ENCODE data around the gene SAMD4A. TPM values are rescaled to one million over a fixed set of nuclear protein-coding genes. Genes with fewer than 3 reads are reported as not detected.

Gene SAMD4A
- total and polyA plus RNA-seq, 4 donors: 17.5 to 31.6 (median 24.5) TPM

- Histone ChIP-seq H3K36me3 (ENCODE audit: control insufficient read depth, insufficient read depth, low read length) (peaks cover 14% of the 10 kb centered on the region), H3K4me1 (ENCODE audit: control insufficient read depth, insufficient read depth, low read length) (peaks cover 39% of the 10 kb centered on the region), H3K4me3 (ENCODE audit: low read depth, low read length) (no peak overlapping the region), H3K27ac (ENCODE audit: low read depth, low read length) (no peak overlapping the region), H3K27me3 (ENCODE audit: control insufficient read depth, insufficient read depth, low read length) (no peaks in the 10 kb centered on the region), H3K9me3 (ENCODE audit: control insufficient read depth, insufficient read depth, low read length) (no peaks in the 10 kb centered on the region)
- 80% methylated on average over 12 of the region's 14 CpGs for WGBS (ENCODE audit: insufficient coverage)
- DNase-seq (ENCODE audit: low read depth in 4 of 6, low spot score in 6 of 6): no peak
These were observed 216.1 kb downstream of the SAMD4A start for GRCh38 chr14:54782751-54783659.

GRCh38 chr14:54783660-54784015, 216.7 kb downstream of the SAMD4A start:
- Histone ChIP-seq H3K4me3 (ENCODE audit: low read depth, low read length) (no peak overlapping the region), H3K27me3 (ENCODE audit: control insufficient read depth, insufficient read depth, low read length) (no peaks in the 10 kb centered on the region), H3K9me3 (ENCODE audit: control insufficient read depth, insufficient read depth, low read length) (no peaks in the 10 kb centered on the region), H3K4me1 (ENCODE audit: control insufficient read depth, insufficient read depth, low read length) (peaks cover 39% of the 10 kb centered on the region), H3K27ac (ENCODE audit: low read depth, low read length) (no peak overlapping the region), H3K36me3 (ENCODE audit: control insufficient read depth, insufficient read depth, low read length) (peaks cover 17% of the 10 kb centered on the region)
- 97% methylated on average over 5 of the region's 5 CpGs for WGBS (ENCODE audit: insufficient coverage)
- DNase-seq (ENCODE audit: low read depth in 4 of 6, low spot score in 6 of 6): no peak

DNA sequence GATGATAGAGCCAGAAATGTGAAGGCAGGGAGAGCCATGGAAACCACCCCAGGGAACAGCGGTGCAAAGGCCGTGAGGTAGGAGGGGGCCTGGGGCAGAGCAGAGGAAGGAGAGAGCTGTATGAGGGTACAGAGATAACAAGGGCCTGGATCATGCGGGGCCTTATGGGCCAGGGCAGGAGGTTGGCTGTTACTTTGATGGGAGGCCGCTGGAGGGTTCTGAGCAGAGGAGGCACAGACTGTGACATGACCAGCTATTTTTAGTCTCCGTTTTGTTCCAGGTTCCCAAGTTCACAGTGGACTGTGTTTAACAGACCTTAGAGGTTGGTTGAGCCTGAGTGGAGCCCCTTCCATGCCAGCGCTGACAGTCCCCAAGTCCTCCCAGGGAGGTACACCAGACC, 217.1 kb downstream of the SAMD4A start:
- peaks cover 39% of the 10 kb centered on the region for H3K4me1 ChIP-seq (ENCODE audit: control insufficient read depth, insufficient read depth, low read length)
- H3K36me3 ChIP-seq (ENCODE audit: control insufficient read depth, insufficient read depth, low read length): peaks cover 19% of the 10 kb centered on the region
- 91% methylated on average over 6 of the region's 6 CpGs for WGBS (ENCODE audit: insufficient coverage)
- no peaks in the 10 kb centered on the region for H3K9me3 ChIP-seq (ENCODE audit: control insufficient read depth, insufficient read depth, low read length)
- no peak overlapping the region for H3K4me3 ChIP-seq (ENCODE audit: low read depth, low read length)
- DNase-seq (ENCODE audit: low read depth in 4 of 6, low spot score in 6 of 6): no peak
- H3K27ac ChIP-seq (ENCODE audit: low read depth, low read length): no peak overlapping the region
- H3K27me3 ChIP-seq (ENCODE audit: control insufficient read depth, insufficient read depth, low read length): no peaks in the 10 kb centered on the region

- no peak for DNase-seq (ENCODE audit: low read depth in 4 of 6, low spot score in 6 of 6)
- Histone ChIP-seq H3K27ac (ENCODE audit: low read depth, low read length) (peak overlapping the region; percentile 33), H3K4me3 (ENCODE audit: low read depth, low read length) (no peak overlapping the region), H3K4me1 (ENCODE audit: control insufficient read depth, insufficient read depth, low read length) (peaks cover 39% of the 10 kb centered on the region), H3K27me3 (ENCODE audit: control insufficient read depth, insufficient read depth, low read length) (no peaks in the 10 kb centered on the region), H3K9me3 (ENCODE audit: control insufficient read depth, insufficient read depth, low read length) (no peaks in the 10 kb centered on the region), H3K36me3 (ENCODE audit: control insufficient read depth, insufficient read depth, low read length) (peaks cover 19% of the 10 kb centered on the region)
- WGBS (ENCODE audit: insufficient coverage): 71% methylated on average over 4 of the region's 4 CpGs
These were observed 217.7 kb downstream of the SAMD4A start for GRCh38 chr14:54784657-54785056.

DNA sequence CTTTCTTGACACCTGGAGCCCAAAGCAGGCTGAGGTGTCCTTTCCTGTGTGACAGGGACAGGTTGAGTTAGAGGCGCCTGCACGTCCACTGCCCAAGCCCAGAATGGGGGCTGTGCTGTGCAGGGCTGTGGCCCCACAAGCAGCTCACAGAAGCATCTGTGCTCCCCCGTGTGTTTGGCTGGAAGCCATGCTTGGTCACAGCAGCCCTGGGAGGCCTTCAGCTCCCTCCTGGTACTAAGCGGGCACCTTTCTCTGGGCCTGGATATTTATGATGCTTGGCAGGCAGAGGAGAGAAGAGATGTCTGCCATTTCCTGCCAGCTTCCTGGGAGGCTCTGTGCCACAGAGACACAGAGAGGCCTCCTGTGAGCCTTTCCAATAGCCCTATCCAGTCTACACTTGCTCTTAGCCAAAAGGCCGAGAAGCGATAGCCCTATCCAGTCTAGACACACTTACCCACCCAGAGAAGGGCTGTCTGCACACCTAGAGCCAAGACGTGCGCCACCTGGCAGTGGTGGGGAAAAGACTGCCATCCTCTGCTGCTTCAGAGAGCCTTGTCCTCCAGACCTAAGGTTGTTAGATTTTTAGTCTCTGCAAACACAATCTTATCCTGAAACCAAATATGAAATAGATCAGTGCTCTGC, 218.3 kb downstream of the SAMD4A start:
- Histone ChIP-seq H3K27me3 (ENCODE audit: control insufficient read depth, insufficient read depth, low read length) (no peaks in the 10 kb centered on the region), H3K27ac (ENCODE audit: low read depth, low read length) (peak overlapping the region; percentile 49), H3K4me1 (ENCODE audit: control insufficient read depth, insufficient read depth, low read length) (peaks cover 39% of the 10 kb centered on the region), H3K9me3 (ENCODE audit: control insufficient read depth, insufficient read depth, low read length) (no peaks in the 10 kb centered on the region), H3K36me3 (ENCODE audit: control insufficient read depth, insufficient read depth, low read length) (peaks cover 24% of the 10 kb centered on the region), H3K4me3 (ENCODE audit: low read depth, low read length) (no peak overlapping the region)
- WGBS (ENCODE audit: insufficient coverage): 50% methylated on average over 5 of the region's 8 CpGs
- peak in 2 of 6 donors; percentile 69 to 79 for DNase-seq (ENCODE audit: low read depth in 4 of 6, low spot score in 6 of 6)

DNA sequence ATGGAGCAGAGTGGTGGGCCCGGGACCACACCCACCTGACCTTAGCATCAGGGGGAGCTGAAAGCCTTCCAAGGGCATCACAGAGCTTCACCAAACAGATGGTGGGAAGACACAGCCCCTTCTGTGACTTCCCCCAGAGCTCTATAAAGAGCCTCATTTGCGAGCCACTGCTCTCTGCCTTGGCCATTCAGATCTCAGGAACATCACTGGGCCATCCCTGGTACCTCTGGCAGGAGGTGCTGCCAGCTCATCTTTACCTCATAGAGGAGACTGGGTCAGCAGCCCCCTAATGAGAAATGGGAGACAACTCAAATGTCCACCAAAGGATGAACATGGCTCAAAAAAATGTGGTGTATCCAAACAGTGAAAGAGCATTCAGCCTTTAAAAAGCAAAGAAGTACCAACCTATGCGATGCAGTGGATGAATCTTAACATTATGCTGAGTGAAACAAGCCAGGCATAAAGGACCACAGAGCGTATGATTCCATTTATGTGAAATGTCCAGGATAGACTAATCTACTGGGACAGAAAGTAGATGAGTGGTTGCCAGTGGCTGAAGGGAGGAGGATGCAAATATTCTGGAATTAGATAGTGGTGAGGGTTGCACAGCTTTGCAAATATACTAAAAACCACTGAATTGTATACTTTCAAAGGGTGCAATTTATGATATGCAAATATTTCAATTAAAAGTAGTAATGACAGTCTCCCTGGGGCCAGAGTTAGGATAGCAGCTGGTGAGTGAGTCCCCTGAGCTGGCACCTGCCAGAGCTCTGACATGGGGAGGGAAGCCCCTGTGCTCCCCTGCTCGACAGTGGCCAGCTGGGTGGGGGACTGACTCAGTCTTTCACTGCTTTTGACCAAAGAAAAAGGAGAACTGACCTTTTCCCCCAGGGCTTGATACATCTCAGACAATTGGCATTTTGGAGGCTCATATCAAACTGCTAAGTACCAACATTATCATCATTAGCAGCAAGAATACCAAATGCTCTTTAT, 219.1 kb downstream of the SAMD4A start:
- Histone ChIP-seq H3K4me3 (ENCODE audit: low read depth, low read length) (no peak overlapping the region), H3K4me1 (ENCODE audit: control insufficient read depth, insufficient read depth, low read length) (peaks cover 39% of the 10 kb centered on the region), H3K36me3 (ENCODE audit: control insufficient read depth, insufficient read depth, low read length) (peaks cover 26% of the 10 kb centered on the region), H3K27ac (ENCODE audit: low read depth, low read length) (peak overlapping the region; percentile 49), H3K9me3 (ENCODE audit: control insufficient read depth, insufficient read depth, low read length) (no peaks in the 10 kb centered on the region), H3K27me3 (ENCODE audit: control insufficient read depth, insufficient read depth, low read length) (no peaks in the 10 kb centered on the region)
- DNase-seq (ENCODE audit: low read depth in 4 of 6, low spot score in 6 of 6): no peak
- WGBS (ENCODE audit: insufficient coverage): 63% methylated on average over 5 of the region's 5 CpGs

DNA sequence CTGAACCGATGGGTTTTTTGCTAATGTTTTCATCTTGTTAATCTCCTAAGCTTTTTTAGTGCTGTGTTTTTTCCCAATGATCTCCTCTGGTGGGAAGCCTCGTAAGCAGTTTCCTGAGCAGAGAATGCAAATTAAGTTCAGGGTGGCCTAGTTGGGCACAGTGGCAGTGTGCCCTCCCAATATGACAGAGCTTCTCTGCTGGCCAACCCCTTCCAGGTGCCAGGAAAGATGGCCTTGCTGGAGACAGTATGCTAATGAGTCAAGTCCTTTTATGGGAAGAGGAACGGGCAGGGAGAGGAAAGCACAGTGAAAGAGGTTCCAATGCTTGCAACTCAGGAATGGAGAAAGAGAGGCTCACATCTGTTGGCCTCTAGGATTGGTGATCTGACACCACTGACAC, 219.9 kb downstream of the SAMD4A start:
- H3K27ac ChIP-seq (ENCODE audit: low read depth, low read length): no peak overlapping the region
- H3K9me3 ChIP-seq (ENCODE audit: control insufficient read depth, insufficient read depth, low read length): no peaks in the 10 kb centered on the region
- H3K4me1 ChIP-seq (ENCODE audit: control insufficient read depth, insufficient read depth, low read length): peaks cover 39% of the 10 kb centered on the region
- DNase-seq (ENCODE audit: low read depth in 4 of 6, low spot score in 6 of 6): peak in 2 of 6 donors; percentile 38 to 57
- H3K36me3 ChIP-seq (ENCODE audit: control insufficient read depth, insufficient read depth, low read length): peaks cover 26% of the 10 kb centered on the region
- H3K4me3 ChIP-seq (ENCODE audit: low read depth, low read length): no peak overlapping the region
- H3K27me3 ChIP-seq (ENCODE audit: control insufficient read depth, insufficient read depth, low read length): no peaks in the 10 kb centered on the region
- WGBS (ENCODE audit: insufficient coverage): 21% methylated on average over 2 of the region's 3 CpGs

- no peak for DNase-seq (ENCODE audit: low read depth in 4 of 6, low spot score in 6 of 6)
- no peaks in the 10 kb centered on the region for H3K27me3 ChIP-seq (ENCODE audit: control insufficient read depth, insufficient read depth, low read length)
- H3K4me3 ChIP-seq (ENCODE audit: low read depth, low read length): no peak overlapping the region
- H3K4me1 ChIP-seq (ENCODE audit: control insufficient read depth, insufficient read depth, low read length): peaks cover 42% of the 10 kb centered on the region
- 60% methylated on average over 1 of the region's 1 CpG for WGBS (ENCODE audit: insufficient coverage)
- no peaks in the 10 kb centered on the region for H3K9me3 ChIP-seq (ENCODE audit: control insufficient read depth, insufficient read depth, low read length)
- H3K27ac ChIP-seq (ENCODE audit: low read depth, low read length): no peak overlapping the region
- H3K36me3 ChIP-seq (ENCODE audit: control insufficient read depth, insufficient read depth, low read length): peaks cover 26% of the 10 kb centered on the region
These were observed 220.3 kb downstream of the SAMD4A start for GRCh38 chr14:54787261-54787660.

DNA sequence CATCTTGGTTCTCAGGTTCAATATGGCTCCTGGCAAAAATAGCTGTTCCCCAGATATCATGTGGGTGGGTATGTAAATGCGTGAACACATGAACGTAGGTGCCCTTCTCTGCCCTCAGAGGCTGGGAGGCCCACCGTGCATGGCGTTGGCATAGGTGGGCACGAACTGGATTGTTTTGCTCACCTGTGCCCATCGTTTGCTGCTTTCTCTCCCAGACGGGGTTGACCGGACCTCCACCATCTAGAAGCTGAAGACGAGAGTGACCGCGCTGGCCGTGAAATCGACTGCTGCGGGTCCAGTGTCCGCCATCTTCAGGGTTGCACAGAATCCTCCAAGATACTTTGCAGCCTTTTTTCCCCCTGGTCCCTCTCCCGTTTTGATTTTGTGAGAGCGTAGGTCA, 221.8 kb downstream of the SAMD4A start:
- H3K4me3 ChIP-seq (ENCODE audit: low read depth, low read length): no peak overlapping the region
- no peak overlapping the region for H3K27ac ChIP-seq (ENCODE audit: low read depth, low read length)
- DNase-seq (ENCODE audit: low read depth in 4 of 6, low spot score in 6 of 6): no peak
- H3K27me3 ChIP-seq (ENCODE audit: control insufficient read depth, insufficient read depth, low read length): no peaks in the 10 kb centered on the region
- peaks cover 26% of the 10 kb centered on the region for H3K36me3 ChIP-seq (ENCODE audit: control insufficient read depth, insufficient read depth, low read length)
- no peaks in the 10 kb centered on the region for H3K9me3 ChIP-seq (ENCODE audit: control insufficient read depth, insufficient read depth, low read length)
- H3K4me1 ChIP-seq (ENCODE audit: control insufficient read depth, insufficient read depth, low read length): peaks cover 39% of the 10 kb centered on the region
- WGBS (ENCODE audit: insufficient coverage): 94% methylated on average over 16 of the region's 17 CpGs

Data from spinal cord (tissue), 10 donors.